HG03135 (cell line): ENCODE data around the gene RSPH6A.

Experiments
- ATAC-seq: cut with Tn5 transposase; IDR thresholded peaks from one replicate; pipeline ENCODE4 v1.9.1; 2021; ENCODE audit warnings: mild to moderate bottlenecking, moderate library complexity; ENCODE audit not compliant: unreplicated experiment

The RSPH6A gene

DNA sequence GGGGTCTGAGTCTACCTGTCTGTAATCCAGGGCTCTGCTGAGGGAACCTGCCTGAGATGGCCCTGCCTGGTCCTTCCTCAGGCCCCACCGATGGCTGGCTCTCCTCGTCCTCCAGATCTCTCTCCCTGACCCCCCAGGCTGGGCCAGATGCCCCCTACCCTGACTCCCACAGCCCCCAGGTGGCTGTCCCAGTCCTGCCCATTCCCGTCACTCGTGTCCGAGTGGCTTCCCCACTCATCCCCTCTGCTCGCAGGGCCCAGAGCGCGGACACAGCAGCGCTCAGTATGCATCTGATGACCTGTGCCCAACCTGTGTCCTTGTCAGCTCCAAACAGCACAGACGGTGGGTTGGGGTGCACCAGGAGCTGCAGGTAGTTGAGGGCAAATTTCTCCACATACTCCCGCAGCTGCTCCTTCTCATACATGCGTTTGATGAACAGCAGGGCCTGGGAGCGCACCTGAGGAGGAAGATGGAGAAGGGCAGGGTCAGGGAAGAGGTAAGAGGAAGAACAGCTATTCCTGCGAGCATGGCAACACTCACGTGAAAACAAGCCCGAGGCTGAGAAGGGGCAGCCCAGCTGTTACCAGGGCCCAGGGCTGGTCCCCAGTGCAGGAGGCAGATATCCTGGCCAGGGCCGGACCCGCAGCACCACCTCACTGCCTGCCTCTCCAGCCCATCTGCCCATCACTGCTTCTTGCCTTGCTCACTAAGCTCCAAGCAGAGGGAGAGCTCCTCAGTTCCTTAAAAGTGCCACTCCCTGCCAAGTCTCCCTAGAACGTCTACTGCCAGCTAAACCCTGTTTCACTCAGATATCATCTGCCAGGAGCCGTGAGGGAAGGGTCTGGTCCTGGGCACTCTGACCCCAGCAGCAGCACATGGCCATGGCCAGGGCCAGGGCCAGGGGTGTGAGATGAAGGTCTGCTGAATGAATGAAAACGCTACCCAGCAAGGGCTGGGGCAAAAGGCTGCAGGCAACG, 11.1 kb upstream of the RSPH6A start:
- no peak for ATAC-seq

DNA sequence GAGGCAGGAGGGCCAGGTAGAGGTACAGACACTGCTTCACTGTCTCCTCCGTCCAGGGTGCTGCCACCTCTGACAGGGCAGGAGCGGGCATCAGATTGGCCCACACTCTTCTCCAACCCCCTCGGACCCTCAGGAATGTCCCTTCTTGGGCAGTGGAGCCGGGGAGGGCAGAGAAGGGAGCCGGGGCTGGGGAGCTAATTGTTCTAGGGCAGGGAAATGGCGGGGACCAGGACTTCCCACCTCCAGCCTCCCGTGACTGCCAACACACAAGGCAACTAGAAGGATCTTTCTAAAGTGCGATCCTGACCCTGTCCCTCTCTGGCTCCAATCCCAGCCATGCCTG, 10.1 kb upstream of the RSPH6A start:
- ATAC-seq, result no peak

DNA sequence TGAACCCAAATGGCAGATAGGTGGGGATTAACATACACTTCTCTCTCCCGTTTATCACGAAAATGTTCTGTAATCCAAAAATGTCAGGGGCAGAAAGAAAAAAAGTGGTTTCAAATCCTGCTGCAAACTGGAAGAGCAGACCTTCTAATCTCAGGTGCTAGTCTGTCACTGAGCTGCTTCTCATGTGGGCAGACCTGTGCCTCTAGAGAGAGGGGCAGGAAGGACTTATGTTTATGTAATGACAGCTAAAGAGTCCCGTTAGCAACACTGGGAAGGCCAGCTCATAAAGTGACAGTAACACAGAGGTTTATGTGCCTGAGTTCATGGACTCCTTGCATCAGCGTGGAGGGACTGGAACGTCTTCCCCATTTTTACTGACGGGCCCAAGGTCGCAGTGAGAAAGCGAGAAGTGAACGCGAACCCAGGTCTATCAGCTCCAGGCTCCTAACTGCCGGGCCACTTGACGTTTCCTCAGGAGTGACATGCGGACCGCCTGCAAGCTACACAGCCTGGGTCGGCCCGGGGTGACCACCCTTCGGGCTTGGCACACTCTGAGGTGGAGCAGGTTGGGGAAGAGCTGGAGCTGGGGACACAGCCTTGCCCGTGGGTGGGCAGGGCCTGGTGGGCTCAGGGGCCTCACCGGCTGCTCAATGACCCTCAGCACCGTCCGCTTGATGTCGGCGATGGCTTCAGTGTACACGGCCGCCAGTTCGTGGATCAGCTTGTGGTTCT, 9.6 kb upstream of the RSPH6A start:
- ATAC-seq, result no peak

DNA sequence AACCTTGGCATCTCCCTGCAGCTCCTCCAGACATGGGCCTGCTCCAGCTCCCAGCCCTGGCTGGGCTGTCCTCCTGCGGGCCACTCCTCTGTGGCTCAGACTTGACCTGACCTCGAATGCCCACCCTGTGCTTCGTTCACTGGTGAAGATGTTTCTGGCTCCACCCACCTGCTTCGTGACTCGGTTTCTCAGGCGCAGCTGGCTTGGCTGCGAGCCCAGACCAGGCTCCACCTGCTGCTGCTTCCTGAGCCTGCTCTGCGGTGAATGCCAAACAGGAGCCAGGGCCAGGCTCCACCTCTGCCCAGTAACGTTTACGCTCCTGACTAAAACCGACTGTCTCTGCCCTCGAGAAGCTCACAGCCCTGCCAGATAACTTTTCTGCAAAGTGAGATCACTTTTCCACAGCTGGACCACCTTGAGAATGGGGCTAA, 8.9 kb upstream of the RSPH6A start:
- no peak for ATAC-seq

DNA sequence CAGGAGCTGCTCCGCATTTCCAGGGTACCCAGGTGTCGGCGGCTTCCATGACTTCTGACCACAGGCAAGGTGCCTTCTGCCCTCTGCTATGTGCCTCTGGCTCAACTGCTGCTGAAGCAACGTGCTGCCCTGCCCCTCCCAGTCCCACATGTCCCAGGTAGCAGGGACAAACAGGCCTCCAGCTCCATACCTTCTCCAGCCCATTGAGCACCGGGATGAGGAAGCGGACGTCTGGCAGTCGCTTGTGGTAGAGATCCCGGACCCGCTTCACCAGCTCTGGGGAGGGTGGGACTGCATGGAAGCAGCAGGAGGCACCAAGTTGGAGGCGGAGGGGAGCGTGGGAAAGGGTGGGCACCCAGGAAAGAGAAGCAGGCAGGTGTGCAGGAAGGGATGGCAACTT, 8.1 kb upstream of the RSPH6A start:
- no peak for ATAC-seq

DNA sequence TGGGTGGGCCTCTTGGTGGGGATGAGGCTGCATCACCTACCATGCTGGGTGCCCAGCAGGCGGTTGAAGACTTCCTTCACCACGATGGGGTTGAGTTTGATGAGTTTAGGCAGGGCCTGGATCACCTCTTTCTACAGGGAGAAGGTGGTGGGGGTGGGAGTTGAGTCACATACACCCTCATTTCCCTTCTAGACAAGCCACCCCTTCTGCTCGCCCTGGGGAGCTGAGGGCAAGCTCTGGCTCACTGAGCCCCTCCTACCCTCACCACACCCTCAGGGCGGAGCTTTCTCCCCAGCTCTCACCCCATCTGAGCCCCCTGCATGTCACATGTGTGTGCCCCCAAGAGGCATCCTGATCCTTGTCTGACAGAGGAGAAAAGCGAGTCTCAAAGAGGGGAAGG, 7.6 kb upstream of the RSPH6A start:
- no peak for ATAC-seq

DNA sequence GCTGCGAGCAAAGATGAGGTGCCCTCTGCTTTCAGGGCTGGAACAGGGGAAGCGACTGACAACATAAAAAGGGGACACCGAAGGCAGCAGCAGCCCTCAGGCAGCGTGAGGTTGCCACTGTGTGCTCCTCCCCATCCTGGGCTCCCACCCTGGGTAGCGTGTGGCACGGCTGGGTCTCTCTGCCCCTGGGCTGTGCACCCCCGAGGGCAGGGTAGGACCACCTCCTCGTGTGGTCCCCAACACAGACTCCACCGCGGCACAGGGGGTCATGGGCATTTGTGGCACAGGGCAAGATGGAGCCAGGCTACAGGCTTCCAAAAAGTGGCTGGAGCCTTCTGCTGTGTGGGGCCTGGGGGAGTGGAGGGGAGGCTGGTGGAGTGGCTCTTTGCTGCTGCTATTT, 6.5 kb upstream of the RSPH6A start:
- ATAC-seq, result no peak

DNA sequence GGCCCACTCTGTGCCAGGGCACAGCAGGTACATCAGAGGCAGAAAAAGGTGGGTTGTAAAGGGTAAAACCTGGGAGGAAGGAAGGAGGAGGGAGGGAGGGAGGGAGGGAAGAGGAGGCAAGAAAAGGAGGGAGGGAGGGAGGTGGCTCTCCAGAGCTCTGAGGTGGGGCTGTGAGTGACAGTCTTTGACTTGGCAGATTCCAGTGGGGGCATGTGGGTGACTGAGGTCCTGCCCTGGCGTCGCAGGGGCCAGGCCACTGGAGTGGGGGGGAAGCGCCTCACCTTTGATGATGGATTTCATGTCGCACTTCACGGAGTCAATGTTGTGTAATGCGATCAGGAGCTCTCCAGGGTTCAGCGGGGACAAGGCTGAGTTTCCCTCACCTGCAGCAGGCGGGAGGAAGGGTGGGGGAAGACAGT, 6.0 kb upstream of the RSPH6A start:
- ATAC-seq, result no peak

DNA sequence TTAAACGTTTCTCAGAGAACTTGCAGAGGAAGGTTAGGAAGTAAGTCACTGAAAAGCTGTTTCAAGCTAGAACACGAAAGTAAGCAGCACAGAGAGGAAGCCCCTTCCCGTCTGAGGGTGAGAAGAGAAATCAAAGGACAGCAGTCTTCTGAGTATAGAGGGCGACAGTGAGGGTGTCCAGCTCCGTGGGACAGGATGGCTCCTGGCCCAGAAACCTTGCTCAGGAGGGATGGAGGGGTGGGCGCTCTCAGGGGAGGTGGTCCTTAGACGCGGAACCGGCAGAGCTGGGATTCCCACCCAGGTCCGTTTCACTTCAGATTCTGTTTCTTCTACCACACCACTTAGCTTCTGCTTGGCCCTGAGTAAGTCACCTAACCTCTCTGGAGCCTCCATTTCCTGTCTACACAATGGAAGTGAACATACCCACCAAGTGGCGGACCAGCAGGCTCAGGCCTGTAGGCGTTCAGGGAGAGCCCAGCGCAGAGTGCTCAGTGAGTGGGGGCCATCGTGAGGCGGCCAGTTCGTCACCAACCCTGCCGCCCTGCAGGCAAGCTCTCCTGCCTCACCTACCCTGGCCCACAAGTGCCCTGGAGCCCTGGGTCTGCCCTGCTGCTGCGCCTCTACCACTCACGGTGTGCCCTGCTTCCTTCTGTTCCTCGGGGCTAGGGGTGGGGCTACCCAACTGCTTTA, 5.5 kb upstream of the RSPH6A start:
- ATAC-seq, result no peak

DNA sequence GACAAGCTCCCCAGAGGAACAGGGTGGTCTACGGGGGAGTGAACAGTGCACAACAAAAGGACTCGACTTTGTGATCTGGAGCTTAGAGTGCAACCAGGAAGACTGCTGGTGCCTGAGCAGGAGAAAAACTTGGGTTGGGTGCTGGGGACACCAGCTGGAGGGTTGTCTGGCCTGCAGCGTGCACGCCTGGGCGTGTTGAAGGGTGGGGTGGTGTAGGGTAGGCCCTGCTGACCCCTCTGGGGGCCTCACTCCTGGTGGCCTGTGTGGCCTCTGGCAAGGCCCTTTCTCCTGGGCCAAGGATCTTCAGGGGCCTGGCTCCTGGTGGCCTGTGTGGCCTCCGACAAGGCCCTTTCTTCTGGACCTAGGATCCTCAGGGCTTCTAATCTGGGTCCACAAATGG, 4.7 kb upstream of the RSPH6A start:
- ATAC-seq, result no peak

DNA sequence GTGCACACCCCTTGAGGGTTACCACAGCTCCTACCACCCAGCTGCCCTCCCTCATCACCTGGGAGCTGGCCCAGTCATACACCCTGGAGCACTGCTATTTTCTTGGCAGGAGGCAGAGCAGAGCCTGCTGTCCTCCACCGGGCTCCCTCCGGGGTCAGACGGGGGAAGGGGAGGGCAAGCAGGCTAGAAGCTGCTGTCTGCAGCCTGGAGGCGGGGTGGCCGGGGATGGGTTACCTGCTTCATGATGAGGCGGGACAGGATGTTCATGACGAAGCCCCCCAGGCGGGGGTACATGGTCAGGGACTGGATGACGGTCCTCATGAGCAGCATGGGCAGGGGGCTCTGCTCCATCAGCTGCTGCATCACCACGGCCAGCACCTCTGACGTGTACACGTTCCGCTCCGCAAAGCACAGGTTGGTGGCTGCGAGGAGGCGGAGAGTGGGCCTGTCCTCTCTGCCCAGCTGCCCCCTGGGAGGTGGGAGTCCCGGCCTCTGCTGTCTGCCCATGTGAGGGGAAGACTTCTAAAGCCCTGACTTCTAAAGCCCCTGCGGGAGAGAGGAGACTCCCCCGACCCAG, 2.7 kb upstream of the RSPH6A start:
- ATAC-seq, result no peak

DNA sequence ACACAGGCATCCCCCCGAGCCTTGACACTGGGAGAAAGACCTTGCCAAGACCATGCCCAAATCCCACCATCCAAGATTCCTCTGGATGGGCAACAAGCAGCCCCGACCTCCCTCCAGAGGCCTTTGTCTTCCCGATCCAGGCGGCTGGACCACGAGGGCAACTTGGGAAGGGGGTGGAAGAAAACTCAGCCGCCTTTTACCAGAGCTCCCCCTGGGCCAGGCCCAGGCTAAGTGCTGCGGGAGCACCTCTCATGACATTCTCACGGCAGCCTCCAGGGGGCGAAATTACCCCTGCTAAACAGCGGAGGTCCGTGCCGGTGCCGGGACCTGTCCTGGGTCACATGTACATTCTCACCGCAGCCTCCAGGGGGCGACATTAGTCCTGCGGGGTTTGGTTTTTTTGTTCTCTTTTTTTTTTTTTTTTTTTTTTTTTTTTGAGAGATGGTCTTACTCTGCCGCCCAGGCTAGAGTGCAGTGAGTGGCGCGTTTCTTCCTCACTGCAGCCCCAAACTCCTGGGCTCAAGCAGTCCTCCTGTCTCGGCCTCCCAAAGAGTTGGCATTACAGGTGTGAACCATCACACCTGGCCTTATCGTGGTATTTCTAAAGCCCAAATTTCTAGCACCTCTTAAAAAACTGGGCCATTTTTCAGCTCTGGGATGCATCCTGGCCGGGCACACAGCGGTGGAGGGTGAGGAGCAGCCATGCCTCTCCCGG, 2.1 kb upstream of the RSPH6A start:
- peak; percentile 80 for ATAC-seq

DNA sequence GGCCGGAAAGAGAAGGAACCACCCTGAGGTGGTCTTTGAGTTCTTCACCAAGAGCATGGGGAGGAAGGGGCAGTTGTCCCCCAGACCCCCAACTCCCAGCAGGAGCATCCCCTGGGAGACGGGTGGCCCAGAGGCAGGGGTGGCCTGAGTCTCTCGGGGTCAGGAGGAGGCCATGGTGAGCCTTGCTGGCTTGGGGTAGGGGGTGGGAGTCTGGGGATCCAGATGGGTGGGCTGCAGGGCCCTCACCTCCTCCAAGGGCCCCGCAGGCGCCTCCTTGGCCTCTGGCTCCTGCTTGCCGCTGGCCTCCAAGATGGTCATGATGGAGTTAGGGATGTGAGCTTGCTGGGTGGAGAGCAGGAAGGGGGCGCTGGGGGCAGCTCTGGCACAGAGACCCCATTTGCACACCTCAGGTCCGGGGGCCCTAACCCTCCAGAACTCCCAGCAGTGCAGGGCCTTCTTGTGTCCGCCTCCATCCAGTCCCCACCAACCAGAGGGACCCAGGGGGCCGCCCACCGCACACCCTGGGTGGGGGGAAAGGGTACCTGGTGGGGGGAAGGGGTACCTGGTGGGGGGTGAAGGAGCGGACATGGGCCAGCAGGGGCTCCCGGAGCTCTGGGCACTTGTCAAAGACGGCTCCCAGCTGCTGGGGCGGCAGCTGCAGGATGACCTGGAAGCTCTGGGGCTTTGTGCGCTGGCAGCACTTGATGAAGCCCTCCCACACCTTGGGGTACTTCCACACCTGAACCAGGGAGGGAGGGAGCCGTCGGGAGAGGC, 1.3 kb upstream of the RSPH6A start:
- ATAC-seq, result no peak

DNA sequence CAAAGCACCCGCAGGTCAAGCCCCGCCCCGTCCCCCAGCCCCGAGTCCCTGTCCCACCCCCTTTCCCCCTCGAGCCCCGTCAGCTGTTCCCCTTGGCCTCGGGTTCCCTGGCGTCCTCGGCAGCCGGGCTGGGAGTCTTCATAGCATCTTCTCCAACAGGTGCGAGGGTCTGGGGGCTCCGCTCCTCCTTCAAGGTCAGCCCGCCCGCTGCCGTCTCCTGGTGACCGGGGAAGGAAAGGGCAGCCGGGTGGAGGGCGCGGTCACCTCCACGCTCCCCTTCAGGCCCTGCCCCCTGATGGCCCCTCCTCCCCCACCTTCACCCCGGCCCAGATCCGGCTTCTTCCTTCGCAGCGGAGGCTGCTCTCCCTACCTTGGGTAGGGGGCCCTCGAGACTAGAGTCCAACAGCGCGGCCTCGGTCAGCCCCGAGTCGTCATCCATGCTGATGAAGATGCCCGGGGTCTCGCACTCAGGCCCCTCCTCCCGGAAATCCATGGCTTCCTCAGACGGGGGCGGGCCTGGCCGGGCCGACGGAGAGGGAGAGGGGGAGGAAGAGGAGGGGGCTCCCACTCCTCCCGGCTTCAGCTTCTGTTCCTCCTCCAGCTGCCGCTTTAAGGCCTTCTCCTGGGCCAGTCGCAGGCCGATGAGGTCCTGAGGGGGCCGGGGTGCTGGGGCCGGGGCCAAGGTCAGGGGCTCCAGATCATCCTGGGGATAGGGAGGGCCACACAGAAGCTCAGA, 541 bp upstream of the RSPH6A start:
- ATAC-seq, result no peak

DNA sequence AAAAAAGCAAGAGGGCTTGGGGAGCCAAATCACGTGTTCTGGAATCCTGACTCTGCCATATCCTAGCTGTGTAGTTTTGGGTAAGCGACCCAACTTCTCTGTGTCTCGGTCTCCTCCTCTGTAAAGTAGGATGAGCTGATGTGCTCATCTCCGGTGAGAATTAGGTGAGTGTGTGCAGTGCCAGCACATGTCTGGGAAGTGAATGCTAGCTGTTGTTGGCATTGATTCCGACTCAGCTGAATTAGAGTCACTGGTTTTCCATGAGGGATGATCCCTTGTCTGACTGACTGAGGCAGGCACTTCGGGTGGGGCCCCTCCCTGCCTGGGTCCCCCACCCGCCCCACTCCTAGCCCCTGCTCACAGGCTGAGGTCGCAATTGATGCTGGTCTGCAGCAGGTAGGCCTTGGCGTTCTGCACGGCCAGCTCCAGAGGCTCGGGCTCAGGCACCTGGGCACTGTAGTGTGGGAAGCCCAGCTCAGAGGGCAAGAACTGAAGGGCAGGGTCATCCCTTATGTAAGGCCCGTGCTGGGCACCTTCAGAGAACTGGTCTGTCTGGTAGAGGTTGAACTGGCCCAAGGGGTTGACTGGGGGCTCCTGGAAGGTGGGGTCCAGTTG, 835 bp downstream of the RSPH6A start:
- ATAC-seq, result no peak

DNA sequence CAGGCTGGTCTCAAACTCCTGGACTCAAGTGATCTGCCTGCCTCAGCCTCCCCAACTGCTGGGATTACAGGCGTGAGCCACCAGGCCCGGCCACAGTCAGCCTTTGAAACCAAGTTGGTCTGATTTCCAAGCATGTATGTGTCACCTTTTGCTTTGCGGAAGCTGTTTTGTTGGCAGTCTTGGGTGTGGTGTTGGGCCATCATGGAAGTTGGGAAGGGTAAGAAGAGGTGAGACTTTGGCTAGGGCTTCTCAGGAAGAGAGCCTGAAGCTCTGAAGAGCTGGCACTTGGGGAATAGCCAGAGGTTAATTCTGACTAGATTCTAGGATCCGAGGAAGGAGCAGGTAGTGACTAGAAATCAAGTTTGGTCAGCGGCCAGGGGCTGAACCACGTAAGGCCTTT, 2.8 kb downstream of the RSPH6A start:
- ATAC-seq, result no peak

DNA sequence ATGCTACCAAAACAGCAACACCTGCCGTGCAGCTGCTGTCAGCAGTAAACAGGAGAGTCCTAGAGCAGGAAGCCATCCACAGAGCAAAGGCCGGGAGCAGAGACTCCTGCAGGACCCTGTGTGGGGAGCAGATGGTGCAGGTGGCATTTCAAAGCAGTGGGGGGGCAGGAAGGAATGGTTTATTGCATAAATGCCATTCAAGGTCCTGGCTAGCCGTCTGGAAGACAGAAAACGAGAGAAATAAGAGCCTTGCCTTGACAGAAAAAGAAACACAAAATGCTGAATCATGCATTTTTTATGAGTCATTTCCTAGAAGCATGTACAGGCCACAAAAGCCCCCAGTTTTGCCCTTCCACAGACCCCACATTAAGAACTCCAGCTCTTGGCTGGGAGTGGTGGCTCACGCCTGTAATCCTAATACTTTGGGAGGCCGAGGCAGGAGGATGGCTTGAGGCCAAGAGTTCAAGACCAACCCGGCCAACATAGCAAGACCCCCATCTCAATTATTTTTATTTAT, 5.4 kb downstream of the RSPH6A start:
- ATAC-seq, result no peak

DNA sequence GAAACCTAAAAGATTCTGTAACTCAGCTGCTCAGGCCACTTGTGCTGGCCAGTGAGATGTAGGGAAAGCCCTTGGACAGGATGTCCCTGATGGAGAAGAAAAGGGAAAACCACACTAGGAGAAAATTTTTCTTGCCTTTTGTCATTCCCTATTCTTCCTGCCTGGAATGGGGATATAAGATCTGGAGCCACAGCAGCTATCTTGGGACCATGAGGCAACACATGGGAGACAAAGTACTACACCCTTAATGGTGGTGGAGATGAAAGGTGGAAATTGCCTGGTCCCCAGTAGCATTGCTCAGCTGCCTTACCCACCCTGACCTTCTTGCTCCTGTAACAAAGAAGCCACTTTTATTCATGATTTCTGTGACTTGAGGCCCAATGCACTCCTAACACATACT, 9.4 kb downstream of the RSPH6A start:
- no peak for ATAC-seq

DNA sequence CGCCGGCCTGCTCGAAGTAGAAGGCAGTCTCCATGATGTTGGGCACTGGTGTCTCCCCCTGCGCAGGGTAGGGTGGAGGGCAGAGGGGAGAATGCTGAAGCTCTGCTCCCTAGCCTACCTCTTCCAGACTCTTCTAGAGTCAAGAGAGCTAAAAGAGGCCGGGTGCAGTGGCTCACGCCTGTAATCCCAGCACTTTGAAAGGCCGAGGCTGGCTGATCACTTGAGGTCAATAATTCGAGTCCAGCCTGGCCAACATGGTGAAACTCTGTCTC, 10.2 kb downstream of the RSPH6A start:
- ATAC-seq, result no peak
